Liver (tissue), 9 donors: Measurements from ENCODE around the gene OSBP2. TPM values are rescaled to one million over a fixed set of nuclear protein-coding genes. Genes with fewer than 3 reads are reported as not detected.

Source experiments
- DNase-seq: peaks from one replicate; pipeline ENCODE4 v3.0.0-alpha.2; 2017; ENCODE audit warnings: low spot score
- H3K27ac ChIP-seq, 2 donors: one replicate each; pipeline ENCODE4 v1.7.0; 2013; ENCODE audit warnings: inconsistent platforms in 2 of 2, low read length in 2 of 2, control low read depth in 1 of 2, low read depth in 1 of 2, mild to moderate bottlenecking in 1 of 2
- H3K27me3 ChIP-seq, 4 donors: one replicate each; pipeline versions ENCODE4 v1.6.1 to v1.7.0; 2013; ENCODE audit warnings: low read length in 3 of 4, inconsistent platforms in 1 of 4, mild to moderate bottlenecking in 1 of 4, moderate library complexity in 1 of 4; ENCODE audit not compliant: control insufficient read depth in 4 of 4, insufficient read depth in 4 of 4
- H3K36me3 ChIP-seq, 4 donors: one replicate each; pipeline versions ENCODE4 v1.6.1 to v1.7.0; 2013; ENCODE audit warnings: low read length in 3 of 4, mild to moderate bottlenecking in 3 of 4, low read depth in 1 of 4, moderate library complexity in 1 of 4; ENCODE audit not compliant: control insufficient read depth in 4 of 4, insufficient read depth in 3 of 4
- H3K4me1 ChIP-seq, 4 donors: one replicate each; pipeline versions ENCODE4 v1.6.1 to v1.7.0; 2013; ENCODE audit warnings: low read length in 3 of 4, mild to moderate bottlenecking in 3 of 4, moderate library complexity in 1 of 4; ENCODE audit not compliant: control insufficient read depth in 4 of 4, insufficient read depth in 4 of 4
- H3K4me3 ChIP-seq, 3 donors: one replicate each; pipeline versions ENCODE4 v1.6.1 to v1.7.0; 2013; ENCODE audit warnings: low read length in 3 of 3, control low read depth in 1 of 3, low read depth in 1 of 3, mild to moderate bottlenecking in 1 of 3
- H3K9ac ChIP-seq, 2 donors: one replicate each; pipeline ENCODE4 v1.7.0; 2013; ENCODE audit warnings: low read length in 2 of 2, mild to moderate bottlenecking in 2 of 2, moderate library complexity in 2 of 2, control low read depth in 1 of 2, low read depth in 1 of 2
- H3K9me3 ChIP-seq, 4 donors: one replicate each; pipeline versions ENCODE4 v1.6.1 to v1.7.0; 2013; ENCODE audit warnings: low read length in 3 of 4; ENCODE audit not compliant: control insufficient read depth in 4 of 4
- ATF3 ChIP-seq: IDR thresholded peaks from 2 replicates; pipeline ENCODE4 v1.6.1; 2016; ENCODE audit warnings: antibody characterized with exemption
- CTCF ChIP-seq: fragments of 150-350 bp; IDR thresholded peaks from 2 replicates; pipeline ENCODE4 v1.5.1; 2017; ENCODE audit warnings: improper control_type of control experiment, low read depth, low read length; ENCODE audit not compliant: missing input control
- EGR1 ChIP-seq, 2 donors: IDR thresholded peaks; 2 replicates each; pipeline ENCODE4 v1.6.1; 2016 to 2018; ENCODE audit warnings: antibody characterized with exemption in 2 of 2, low read depth in 2 of 2
- FOXA1 ChIP-seq: IDR thresholded peaks from 2 replicates; pipeline ENCODE4 v1.6.1; 2016; ENCODE audit warnings: antibody characterized with exemption
- FOXA2 ChIP-seq: IDR thresholded peaks from 2 replicates; pipeline ENCODE4 v1.6.1; 2016; ENCODE audit warnings: antibody characterized with exemption
- GABPA ChIP-seq, 2 donors: IDR thresholded peaks in 1 of 2; conservative IDR thresholded peaks in 1 of 2; 2 replicates each; pipeline ENCODE4 v1.6.1; 2016; ENCODE audit warnings: antibody characterized with exemption in 2 of 2, mild to moderate bottlenecking in 1 of 2, moderate library complexity in 1 of 2
- HNF4A ChIP-seq, 2 donors: conservative IDR thresholded peaks; 2 replicates each; pipeline ENCODE4 v1.6.1; 2016; ENCODE audit warnings: antibody characterized with exemption in 2 of 2, mild to moderate bottlenecking in 2 of 2
- HNF4G ChIP-seq: IDR thresholded peaks from 2 replicates; pipeline ENCODE4 v1.6.1; 2016; ENCODE audit warnings: antibody characterized with exemption
- JUND ChIP-seq, 2 donors: IDR thresholded peaks; 2 replicates each; pipeline ENCODE4 v1.6.1; 2016; ENCODE audit warnings: antibody characterized with exemption in 2 of 2
- MAX ChIP-seq: IDR thresholded peaks from 2 replicates; pipeline ENCODE4 v1.6.1; 2016; ENCODE audit warnings: antibody characterized with exemption
- NR2F2 ChIP-seq: IDR thresholded peaks from 2 replicates; pipeline ENCODE4 v1.6.1; 2016; ENCODE audit warnings: antibody characterized with exemption
- RAD21 ChIP-seq, 2 donors: IDR thresholded peaks; 2 replicates each; pipeline ENCODE4 v1.6.1; 2016; ENCODE audit warnings: antibody characterized with exemption in 2 of 2, mild to moderate bottlenecking in 2 of 2
- REST ChIP-seq: IDR thresholded peaks from 2 replicates; pipeline ENCODE4 v1.6.1; 2016; ENCODE audit warnings: antibody characterized with exemption, mild to moderate bottlenecking
- RXRA ChIP-seq, 2 donors: IDR thresholded peaks; 2 replicates each; pipeline ENCODE4 v1.6.1; 2017 to 2018; ENCODE audit warnings: antibody characterized with exemption in 2 of 2, mild to moderate bottlenecking in 1 of 2
- SP1 ChIP-seq: IDR thresholded peaks from 2 replicates; pipeline ENCODE4 v1.6.1; 2018; ENCODE audit warnings: antibody characterized with exemption, mild to moderate bottlenecking
- TAF1 ChIP-seq: conservative IDR thresholded peaks from 2 replicates; pipeline ENCODE4 v1.6.1; 2016; ENCODE audit warnings: antibody characterized with exemption, mild to moderate bottlenecking
- YY1 ChIP-seq: IDR thresholded peaks from 2 replicates; pipeline ENCODE4 v1.6.1; 2016; ENCODE audit warnings: antibody characterized with exemption, mild to moderate bottlenecking
- ZBTB33 ChIP-seq: IDR thresholded peaks from 2 replicates; pipeline ENCODE4 v1.6.1; 2016; ENCODE audit warnings: antibody characterized with exemption
- WGBS: extraction: QIAGEN DNeasy Blood & Tissue Kit; methylation state at CpG from one replicate; pipeline ENCODE4 v1.1.7; 2013; 5-methylcytosine and 5-hydroxymethylcytosine counted together
- polyA plus RNA-seq, 2 donors: library from polyadenylated mRNA; stranded (reverse) in 1 of 2; unstranded in 1 of 2; fragments of 200-250 nt in 1 of 2; fragments of >200 nt in 1 of 2; fragmentation: Nextera tagmentation in 1 of 2; extraction: Ambion mirVana in 1 of 2; gene quantifications; one replicate each; pipeline versions ENCODE4 v1.2.1 to v1.2.3, GENCODE V29; 2013 to 2015
- total RNA-seq, 2 donors: library from RNA; depleted of rRNA; stranded (reverse); fragments of >200 nt; gene quantifications; one replicate each; pipeline ENCODE4 v1.2.3, GENCODE V29; 2014
- donor health status: healthy.
- donor health status: healthy.
- donor health status: healthy.
- donor health status: healthy.
- donor health status: healthy.

Gene OSBP2
- total and polyA plus RNA-seq, 4 donors, result 0.43 to 192 (median 0.86) TPM

- WGBS, result 91% methylated on average over 1 of the region's 1 CpG
- no peak for DNase-seq
- H3K9ac ChIP-seq, result no peak overlapping the region
- no peak overlapping the region for H3K4me3 ChIP-seq
- no peaks in the 10 kb centered on the region for H3K27me3 ChIP-seq
- no peaks in the 10 kb centered on the region for H3K36me3 ChIP-seq
- no peak overlapping the region for H3K27ac ChIP-seq
- TF ChIP-seq FOXA1 (no peak), RAD21 (IDR thresholded peaks at IDR 0.05) (no peak), HNF4G (no peak), NR2F2 (no peak), REST (no peak), CTCF (no peak), HNF4A (conservative IDR thresholded peaks at IDR 0.05) (no peak), JUND (IDR thresholded peaks at IDR 0.05) (no peak), TAF1 (no peak), SP1 (no peak), MAX (no peak), RXRA (IDR thresholded peaks at IDR 0.05) (no peak), EGR1 (IDR thresholded peaks at IDR 0.05; ENCODE audit: low read depth in 2 of 2) (no peak), YY1 (no peak)
- no peaks in the 10 kb centered on the region for H3K9me3 ChIP-seq
- H3K4me1 ChIP-seq, result no peaks in the 10 kb centered on the region
Measured at GRCh38 chr22:30702856-30703255, 8.2 kb downstream of the OSBP2 start.

GRCh38 chr22:30704978-30705377, 10.3 kb downstream of the OSBP2 start:
- Histone ChIP-seq H3K4me1 (no peaks in the 10 kb centered on the region), H3K9me3 (no peaks in the 10 kb centered on the region), H3K27me3 (no peaks in the 10 kb centered on the region), H3K4me3 (no peak overlapping the region), H3K9ac (no peak overlapping the region), H3K27ac (no peak overlapping the region), H3K36me3 (no peaks in the 10 kb centered on the region)
- WGBS, result 97% methylated on average over 5 of the region's 5 CpGs
- DNase-seq, result no peak
- TF ChIP-seq RXRA (IDR thresholded peaks at IDR 0.05), result no peak
- TF ChIP-seq YY1, result no peak
- no peak for TF ChIP-seq HNF4G
- no peak for TF ChIP-seq ATF3
- no peak for TF ChIP-seq TAF1
- no peak for TF ChIP-seq REST
- no peak for TF ChIP-seq CTCF
- TF ChIP-seq EGR1 (IDR thresholded peaks at IDR 0.05; ENCODE audit: low read depth in 2 of 2), result no peak
- no peak for TF ChIP-seq FOXA2
- no peak for TF ChIP-seq FOXA1
- no peak for TF ChIP-seq MAX
- no peak for TF ChIP-seq RAD21 (IDR thresholded peaks at IDR 0.05)
- TF ChIP-seq NR2F2, result no peak
- TF ChIP-seq GABPA (IDR thresholded peaks at IDR 0.05 in 1 of 2, conservative IDR thresholded peaks at IDR 0.05 in 1 of 2), result no peak
- no peak for TF ChIP-seq ZBTB33
